CD4-positive, CD25-positive, alpha-beta regulatory T cell (primary cell): ENCODE results near the gene SERPINA4. TPM values are rescaled to one million over a fixed set of nuclear protein-coding genes. Genes with fewer than 3 reads are reported as not detected.
A peak's percentile ranks its signal among the peaks of the same experiment; 100 is the strongest.

Experiments used
- ATAC-seq, 2 donors: fragments of 150-1000 bp; cut with Tn5 transposase; one replicate each; pipeline ENCODE4 v1.10.0; 2021; ENCODE audit warnings: low read depth in 2 of 2, moderate number of reproducible peaks in 2 of 2, moderate library complexity in 1 of 2
- DNase-seq, 3 donors: peaks; one replicate each; pipeline versions ENCODE4 v3.0.0 to v3.0.0-alpha.2; 2012 to 2022; ENCODE audit warnings: mixed read lengths in 1 of 3
- H3K27ac ChIP-seq: one replicate; pipeline ENCODE4 v1.7.0; 2013; ENCODE audit warnings: mild to moderate bottlenecking, low read length; ENCODE audit not compliant: insufficient read depth, poor library complexity, severe bottlenecking
- H3K27me3 ChIP-seq: one replicate; pipeline ENCODE4 v1.7.0; 2013; ENCODE audit warnings: low read length; ENCODE audit not compliant: control insufficient read depth, insufficient read depth
- H3K36me3 ChIP-seq: one replicate; pipeline ENCODE4 v1.7.0; 2013; ENCODE audit warnings: mild to moderate bottlenecking, low read length, moderate library complexity; ENCODE audit not compliant: control insufficient read depth, insufficient read depth
- H3K4me1 ChIP-seq: 2 replicates; pipeline ENCODE4 v1.7.0; 2013; ENCODE audit warnings: mild to moderate bottlenecking, low read length; ENCODE audit not compliant: insufficient read depth, control insufficient read depth, poor library complexity, severe bottlenecking
- H3K4me3 ChIP-seq: one replicate; pipeline ENCODE4 v1.7.0; 2013; ENCODE audit warnings: low read depth, mild to moderate bottlenecking, low read length, moderate library complexity
- H3K9me3 ChIP-seq, 2 experiments: 1 replicate in 1 of 2; 2 replicates in 1 of 2; pipeline ENCODE4 v1.7.0; 2013; ENCODE audit warnings: low read length in 2 of 2, mild to moderate bottlenecking in 1 of 2, moderate library complexity in 1 of 2; ENCODE audit not compliant: control insufficient read depth in 2 of 2
- H3K27ac Mint-ChIP-seq, 3 donors: one replicate each; pipeline ENCODE4 v1.8.0; 2020 to 2022; ENCODE audit warnings: mild to moderate bottlenecking in 3 of 3, mixed read lengths in 3 of 3, moderate library complexity in 2 of 3
- H3K27me3 Mint-ChIP-seq: one replicate; pipeline ENCODE4 v1.8.0; 2022; ENCODE audit warnings: mild to moderate bottlenecking, mixed read lengths
- H3K36me3 Mint-ChIP-seq: one replicate; pipeline ENCODE4 v1.8.0; 2020; ENCODE audit warnings: mixed read lengths
- H3K4me1 Mint-ChIP-seq, 4 donors: one replicate each; pipeline ENCODE4 v1.8.0; 2020 to 2022; ENCODE audit warnings: mixed read lengths in 4 of 4, mild to moderate bottlenecking in 1 of 4
- H3K4me3 Mint-ChIP-seq, 4 donors: one replicate each; pipeline ENCODE4 v1.8.0; 2020 to 2022; ENCODE audit warnings: mild to moderate bottlenecking in 4 of 4, mixed read lengths in 4 of 4, moderate library complexity in 3 of 4
- H3K9me3 Mint-ChIP-seq, 7 donors: one replicate each; pipeline ENCODE4 v1.8.0; 2020 to 2022; ENCODE audit warnings: mixed read lengths in 7 of 7, mild to moderate bottlenecking in 3 of 7, moderate library complexity in 2 of 7
- polyA plus RNA-seq, 4 donors: library from polyadenylated mRNA; unstranded; fragments of 300-500 nt; fragmentation: Illumina TruSeq; gene quantifications; one replicate each; pipeline ENCODE4 v1.2.3, GENCODE V29; 2021
- total RNA-seq: library from RNA; stranded (reverse); gene quantifications from one replicate; pipeline ENCODE4 v1.2.3, GENCODE V29; 2022

SERPINA4 gene
- total and polyA plus RNA-seq, 5 donors from 2014 or later: not detected

DNA sequence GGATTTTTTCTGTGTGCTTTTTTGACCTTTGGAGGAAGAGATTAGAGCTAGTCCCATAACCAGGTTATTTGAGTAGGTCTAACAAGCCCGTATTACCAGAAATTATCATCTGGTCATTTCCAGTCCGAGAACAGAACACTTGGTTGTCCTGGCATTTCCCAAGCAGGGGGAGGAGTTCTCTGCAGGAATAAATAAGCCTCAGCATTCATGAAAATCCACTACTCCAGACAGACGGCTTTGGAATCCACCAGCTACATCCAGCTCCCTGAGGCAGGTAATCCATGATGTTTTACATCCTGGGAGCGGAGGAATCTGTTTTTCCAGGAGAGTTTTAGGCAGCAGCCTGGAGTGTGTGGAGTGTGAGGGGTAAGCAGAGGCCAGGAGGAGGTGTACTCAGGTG, 50.9 kb downstream of the SERPINA4 start, which contains the start of gene SERPINA3:
TSS of gene SERPINA3 (plus strand) at position 218 of the 400 bp plus-strand sequence. CDS start 2,051 bp downstream, outside the sequence.
- no peaks in the 10 kb centered on the region for H3K4me1 ChIP-seq
- H3K27ac ChIP-seq: no peak within 1 kb of the TSS
- no peaks in the 10 kb centered on the region for H3K36me3 Mint-ChIP-seq
- no peak within 1 kb of the TSS for H3K4me3 Mint-ChIP-seq
- no peaks in the 10 kb centered on the region for H3K36me3 ChIP-seq
- H3K9me3 Mint-ChIP-seq: peaks cover 0 to 6% (median under 1%) of the 10 kb centered on the region in 7 donors
- H3K9me3 ChIP-seq: peaks cover 0 to 7% of the 10 kb centered on the region in 2 experiments
- H3K27me3 ChIP-seq: no peaks in the 10 kb centered on the region
- ATAC-seq: no peak
- H3K4me3 ChIP-seq: no peak within 1 kb of the TSS
- peaks cover 8% of the 10 kb centered on the region for H3K27me3 Mint-ChIP-seq
- H3K27ac Mint-ChIP-seq: no peak within 1 kb of the TSS
- no peak for DNase-seq
- no peaks in the 10 kb centered on the region for H3K4me1 Mint-ChIP-seq

DNA sequence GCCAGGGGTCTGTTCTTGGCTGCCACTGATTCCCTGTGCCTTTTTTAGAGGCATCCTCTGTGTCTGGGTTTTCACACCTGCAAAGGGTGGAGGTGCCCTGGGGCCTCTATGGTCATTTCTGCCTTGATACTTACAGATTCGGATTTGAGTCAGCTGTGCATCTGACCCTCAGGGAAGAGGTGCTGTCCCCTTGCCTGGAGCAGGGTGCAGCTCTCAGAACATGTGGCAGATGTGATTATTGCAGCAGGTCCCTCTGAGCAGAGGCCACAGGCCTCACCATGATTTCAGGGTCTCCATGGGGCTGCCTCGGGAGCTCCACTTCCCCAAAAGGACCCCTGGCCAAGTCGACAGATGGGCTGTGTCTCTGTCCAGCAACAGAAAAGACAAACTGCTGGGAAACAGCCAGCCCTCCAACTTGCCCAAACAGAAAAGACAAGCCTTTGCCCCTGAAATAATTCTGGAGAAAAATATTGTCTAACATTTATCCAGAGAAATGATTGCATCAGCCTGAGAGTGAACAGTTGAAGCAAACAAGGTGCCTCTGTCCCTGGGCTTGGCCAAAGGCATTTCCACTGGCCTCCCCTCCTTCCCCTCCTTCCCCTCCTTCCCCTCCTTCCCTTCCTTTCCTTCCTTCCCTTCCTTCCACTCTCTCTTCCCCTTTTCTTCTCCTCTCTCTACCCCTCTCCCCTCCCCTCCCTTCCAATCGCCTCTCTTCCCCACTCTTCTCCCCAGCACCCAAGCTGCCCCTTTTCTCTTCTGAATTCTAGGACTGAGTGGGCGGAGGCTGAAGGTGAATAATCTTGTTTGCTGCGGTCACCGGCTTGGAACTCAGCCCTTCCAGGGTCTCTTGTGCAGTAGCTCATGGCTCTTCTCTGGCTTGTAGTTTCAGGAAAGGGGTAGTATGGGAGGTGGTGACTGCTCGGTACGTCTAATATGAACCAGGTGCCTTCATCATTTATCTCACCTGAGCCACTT, 51.6 kb downstream of the SERPINA4 start:
- ATAC-seq (no peak), DNase-seq (no peak)
- Mint-ChIP-seq H3K36me3 (no peaks in the 10 kb centered on the region), H3K27ac (no peak overlapping the region), H3K4me1 (no peaks in the 10 kb centered on the region), H3K4me3 (no peak overlapping the region), H3K27me3 (peaks cover 8% of the 10 kb centered on the region), H3K9me3 (peaks cover 0 to 13% (median 3%) of the 10 kb centered on the region in 7 donors)
- Histone ChIP-seq H3K27me3 (no peaks in the 10 kb centered on the region), H3K27ac (no peak overlapping the region), H3K9me3 (peaks cover under 1 to 14% of the 10 kb centered on the region in 2 experiments), H3K4me1 (no peaks in the 10 kb centered on the region), H3K4me3 (no peak overlapping the region), H3K36me3 (no peaks in the 10 kb centered on the region)

DNA sequence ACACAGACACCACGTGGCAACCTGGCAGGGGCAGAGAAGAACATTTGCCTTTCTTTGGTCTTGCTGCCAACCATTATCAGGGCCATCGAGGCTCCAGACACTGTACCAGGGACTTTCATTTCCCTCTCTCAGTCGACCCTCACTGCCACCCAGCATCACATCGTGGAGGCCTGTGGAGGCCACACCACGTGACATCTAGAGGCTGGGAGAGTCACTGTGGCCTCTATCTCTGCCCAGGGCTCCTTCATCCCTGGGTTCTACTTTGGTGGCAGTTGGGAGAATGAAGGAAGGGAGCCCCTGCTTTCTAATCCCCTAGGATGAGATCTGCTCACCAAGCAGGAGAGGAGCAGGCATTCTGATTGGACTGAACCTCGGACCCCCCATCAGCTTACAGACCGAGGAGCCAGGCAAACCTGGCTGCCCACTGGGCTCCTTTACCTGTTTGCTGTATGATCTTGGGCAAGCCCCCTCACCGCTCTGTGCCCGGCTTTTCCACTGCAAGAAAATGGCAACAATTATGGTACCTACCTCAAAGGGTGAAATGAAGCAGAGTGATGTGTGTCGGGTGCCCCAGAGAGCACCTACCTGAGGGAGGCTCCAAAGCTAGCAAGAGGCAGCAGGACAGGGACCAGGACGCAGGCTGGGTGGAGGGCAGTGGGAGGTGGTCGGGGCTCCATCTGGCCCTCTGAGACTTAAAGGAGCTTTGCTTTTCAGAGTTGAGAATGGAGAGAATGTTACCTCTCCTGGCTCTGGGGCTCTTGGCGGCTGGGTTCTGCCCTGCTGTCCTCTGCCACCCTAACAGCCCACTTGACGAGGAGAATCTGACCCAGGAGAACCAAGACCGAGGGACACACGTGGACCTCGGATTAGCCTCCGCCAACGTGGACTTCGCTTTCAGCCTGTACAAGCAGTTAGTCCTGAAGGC, 52.7 kb downstream of the SERPINA4 start:
- DNase-seq (no peak), ATAC-seq (no peak)
- Histone ChIP-seq H3K36me3 (no peaks in the 10 kb centered on the region), H3K9me3 (peaks cover 3 to 23% of the 10 kb centered on the region in 2 experiments), H3K4me3 (no peak overlapping the region), H3K4me1 (no peaks in the 10 kb centered on the region), H3K27me3 (no peaks in the 10 kb centered on the region), H3K27ac (no peak overlapping the region)
- H3K4me3 Mint-ChIP-seq: no peak overlapping the region
- H3K27me3 Mint-ChIP-seq: peaks cover 8% of the 10 kb centered on the region
- H3K27ac Mint-ChIP-seq: no peak overlapping the region
- peaks cover 5% of the 10 kb centered on the region for H3K36me3 Mint-ChIP-seq
- H3K9me3 Mint-ChIP-seq: peaks cover 0 to 24% (median 5%) of the 10 kb centered on the region in 7 donors
- H3K4me1 Mint-ChIP-seq: no peaks in the 10 kb centered on the region

DNA sequence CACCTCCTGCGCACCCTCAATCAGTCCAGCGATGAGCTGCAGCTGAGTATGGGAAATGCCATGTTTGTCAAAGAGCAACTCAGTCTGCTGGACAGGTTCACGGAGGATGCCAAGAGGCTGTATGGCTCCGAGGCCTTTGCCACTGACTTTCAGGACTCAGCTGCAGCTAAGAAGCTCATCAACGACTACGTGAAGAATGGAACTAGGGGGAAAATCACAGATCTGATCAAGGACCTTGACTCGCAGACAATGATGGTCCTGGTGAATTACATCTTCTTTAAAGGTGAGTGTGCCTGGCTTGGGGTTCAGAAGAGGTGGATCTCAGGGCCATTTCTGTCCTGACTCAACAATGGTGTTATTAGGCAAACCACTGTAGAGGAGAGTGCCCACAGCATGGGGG, 53.6 kb downstream of the SERPINA4 start:
- Mint-ChIP-seq H3K36me3 (peaks cover 5% of the 10 kb centered on the region), H3K4me3 (no peak overlapping the region), H3K27me3 (peaks cover 8% of the 10 kb centered on the region), H3K4me1 (no peaks in the 10 kb centered on the region), H3K9me3 (peaks cover 0 to 29% (median 6%) of the 10 kb centered on the region in 7 donors), H3K27ac (peak overlapping the region in 1 of 3 donors; percentile 76)
- no peaks in the 10 kb centered on the region for H3K27me3 ChIP-seq
- DNase-seq (no peak), ATAC-seq (no peak)
- no peak overlapping the region for H3K4me3 ChIP-seq
- H3K36me3 ChIP-seq: no peaks in the 10 kb centered on the region
- peaks cover 3 to 28% of the 10 kb centered on the region in 2 experiments for H3K9me3 ChIP-seq
- H3K4me1 ChIP-seq: no peaks in the 10 kb centered on the region
- H3K27ac ChIP-seq: no peak overlapping the region

DNA sequence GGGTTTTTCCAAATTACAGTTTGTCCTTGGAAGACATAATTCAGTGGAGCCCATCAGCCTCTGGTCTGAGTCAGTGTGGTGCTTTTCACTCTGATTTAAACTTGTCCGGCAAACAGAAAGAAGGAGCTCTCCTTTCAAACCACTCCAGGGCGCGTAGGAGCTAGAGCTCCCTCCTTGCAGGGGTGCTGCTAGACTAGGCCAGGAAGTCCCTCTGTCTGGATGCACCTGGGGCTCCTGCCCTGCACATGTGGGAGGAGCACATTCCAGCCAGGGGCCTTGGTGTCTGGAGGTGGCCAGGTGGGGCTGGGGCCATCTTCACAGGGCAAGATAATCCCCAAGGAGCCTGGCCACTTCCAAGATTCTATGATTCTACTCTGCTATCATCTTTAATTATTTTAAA, 54.0 kb downstream of the SERPINA4 start:
- Histone ChIP-seq H3K4me1 (no peaks in the 10 kb centered on the region), H3K36me3 (no peaks in the 10 kb centered on the region), H3K27ac (no peak overlapping the region), H3K27me3 (no peaks in the 10 kb centered on the region), H3K4me3 (no peak overlapping the region), H3K9me3 (peaks cover 3 to 28% of the 10 kb centered on the region in 2 experiments)
- H3K36me3 Mint-ChIP-seq: peaks cover 5% of the 10 kb centered on the region
- no peak for DNase-seq
- H3K4me1 Mint-ChIP-seq: no peaks in the 10 kb centered on the region
- peaks cover 0 to 29% (median 6%) of the 10 kb centered on the region in 7 donors for H3K9me3 Mint-ChIP-seq
- no peak overlapping the region for H3K27ac Mint-ChIP-seq
- peaks cover 8% of the 10 kb centered on the region for H3K27me3 Mint-ChIP-seq
- H3K4me3 Mint-ChIP-seq: no peak overlapping the region
- no peak for ATAC-seq

DNA sequence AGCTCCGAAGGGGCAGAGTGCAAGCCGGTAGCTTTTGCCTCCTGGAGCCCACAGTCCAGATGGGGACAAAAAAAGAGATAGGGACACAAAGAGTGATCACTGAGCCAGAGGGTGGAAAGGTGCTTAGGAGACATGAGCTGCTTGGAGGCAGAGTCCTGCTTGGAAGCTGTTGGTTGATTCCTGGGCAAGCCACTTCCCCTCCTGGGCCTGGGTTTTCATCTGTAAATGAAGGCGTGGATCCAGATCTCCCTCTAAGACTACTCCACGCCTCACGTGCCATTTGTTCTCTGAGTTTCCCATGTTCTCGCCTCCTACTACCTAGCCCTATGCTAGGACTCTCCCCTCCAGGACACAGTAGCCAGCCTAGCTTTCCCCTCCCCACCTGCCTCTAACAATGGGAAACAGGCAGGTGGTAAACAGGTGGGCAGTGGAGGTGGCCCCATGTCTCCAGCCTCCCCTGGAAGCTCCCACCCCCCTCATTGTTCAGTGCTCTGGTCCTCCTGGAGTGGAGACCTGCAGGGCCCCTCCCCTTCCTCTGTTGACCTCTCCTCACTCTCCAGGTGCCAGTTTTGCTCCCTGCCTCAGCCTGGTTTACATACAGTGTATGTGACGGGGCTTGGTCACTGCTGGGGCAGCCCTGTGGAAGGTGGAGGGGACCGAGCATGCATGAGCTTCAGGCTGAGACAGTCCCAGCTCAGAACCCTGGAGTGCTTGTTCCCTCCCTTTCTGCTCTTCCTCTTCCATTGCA, 54.8 kb downstream of the SERPINA4 start:
- Mint-ChIP-seq H3K27me3 (peaks cover 8% of the 10 kb centered on the region), H3K36me3 (peaks cover 5% of the 10 kb centered on the region), H3K9me3 (peaks cover 0 to 29% (median 6%) of the 10 kb centered on the region in 7 donors), H3K4me1 (no peaks in the 10 kb centered on the region), H3K27ac (no peak overlapping the region), H3K4me3 (no peak overlapping the region)
- no peaks in the 10 kb centered on the region for H3K36me3 ChIP-seq
- H3K4me3 ChIP-seq: no peak overlapping the region
- H3K4me1 ChIP-seq: no peaks in the 10 kb centered on the region
- no peaks in the 10 kb centered on the region for H3K27me3 ChIP-seq
- H3K27ac ChIP-seq: no peak overlapping the region
- DNase-seq (no peak), ATAC-seq (no peak)
- peaks cover 3 to 28% of the 10 kb centered on the region in 2 experiments for H3K9me3 ChIP-seq

DNA sequence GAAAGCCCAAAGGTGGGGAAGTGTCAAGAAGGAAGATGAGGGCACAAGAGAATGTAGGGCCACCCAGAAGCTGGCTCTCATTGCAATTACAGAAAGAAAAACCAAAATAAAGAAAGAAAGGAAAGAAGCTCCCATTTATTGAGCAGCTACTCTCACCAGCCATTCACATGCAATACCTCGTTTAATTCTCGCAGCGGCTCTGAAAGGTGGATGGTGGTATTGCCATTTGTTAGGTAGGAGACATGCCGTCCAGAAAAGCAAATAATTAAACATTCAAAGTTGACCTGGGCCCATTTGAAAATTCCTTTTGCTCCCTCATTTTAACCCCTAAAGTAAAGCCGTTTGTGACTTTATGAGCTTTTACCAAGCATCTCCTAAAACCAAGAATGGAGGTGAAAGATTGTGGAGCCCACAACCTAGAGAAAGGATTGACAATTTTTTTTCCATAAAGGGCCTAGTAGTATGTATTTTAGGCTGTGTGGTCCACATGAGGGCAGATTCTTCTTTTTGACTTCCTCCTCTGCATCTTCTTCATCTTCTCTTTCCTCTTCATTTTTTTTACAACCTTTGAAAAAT, 56.2 kb downstream of the SERPINA4 start:
- Histone ChIP-seq H3K36me3 (no peaks in the 10 kb centered on the region), H3K27me3 (no peaks in the 10 kb centered on the region), H3K27ac (no peak overlapping the region), H3K9me3 (peaks cover 3 to 28% of the 10 kb centered on the region in 2 experiments), H3K4me3 (no peak overlapping the region), H3K4me1 (no peaks in the 10 kb centered on the region)
- no peak for DNase-seq
- Mint-ChIP-seq H3K9me3 (peaks cover 0 to 29% (median 6%) of the 10 kb centered on the region in 7 donors), H3K27me3 (peaks cover 4% of the 10 kb centered on the region), H3K4me1 (no peaks in the 10 kb centered on the region), H3K36me3 (peaks cover 5% of the 10 kb centered on the region), H3K4me3 (no peak overlapping the region), H3K27ac (no peak overlapping the region)
- ATAC-seq: no peak
